CD4-positive, alpha-beta T cell treated with Interleukin-2 at 100 ng/mL for 4 hours (primary cell): Measurements from ENCODE around the gene HIVEP2.
A peak's percentile ranks its signal among the peaks of the same experiment; 100 is the strongest.

Source experiments
- DNase-seq: peaks from one replicate; pipeline ENCODE4 v3.0.0-alpha.2; 2020; ENCODE audit warnings: low spot score

Gene HIVEP2

GRCh38 chr6:142844065-142844755 is 100.8 kb downstream of the HIVEP2 start:
- no peak for DNase-seq

GRCh38 chr6:142843361-142843760 is 101.6 kb downstream of the HIVEP2 start:
- DNase-seq, result no peak

DNA sequence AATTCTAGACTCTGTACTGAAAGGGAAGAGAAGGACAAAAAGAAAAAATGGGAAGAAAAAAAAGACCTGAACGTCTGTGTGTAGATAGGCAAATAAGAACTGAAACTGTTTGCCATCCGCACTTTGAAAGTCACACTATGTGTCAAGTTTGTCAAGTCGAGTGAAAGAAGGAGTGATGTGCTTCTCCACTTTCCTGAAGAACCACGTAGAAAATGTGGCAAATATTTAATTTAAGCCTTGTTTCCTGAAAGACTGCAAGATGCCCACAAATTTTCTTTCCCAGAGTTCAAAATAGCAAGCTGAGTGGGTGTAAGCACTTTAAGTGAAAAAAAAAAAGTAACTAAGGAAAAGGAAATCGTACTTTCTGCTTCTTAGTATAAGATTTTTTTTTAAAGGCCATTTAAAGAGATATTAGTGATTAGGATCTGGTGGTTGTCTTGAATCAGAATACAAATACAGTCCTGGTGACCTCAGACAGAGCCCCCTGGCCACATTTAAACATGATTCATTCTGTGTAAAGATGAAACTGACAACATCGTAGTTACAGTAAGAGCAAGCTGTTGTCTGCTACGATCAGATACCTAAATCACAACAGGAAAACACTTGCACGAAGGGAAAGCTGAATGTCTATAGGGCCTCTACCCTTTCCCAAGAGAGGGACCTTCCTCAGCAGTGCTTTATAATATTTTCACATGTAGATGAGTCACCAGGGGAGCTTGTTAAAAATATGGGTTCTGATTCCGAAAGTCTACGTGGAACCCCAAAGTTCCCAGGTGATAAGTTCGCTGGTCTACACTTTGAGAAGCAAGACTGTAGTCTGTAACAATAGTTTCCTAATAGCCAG is 102.3 kb downstream of the HIVEP2 start:
- peak; percentile 88 for DNase-seq

GRCh38 chr6:142841915-142842314 is 103.1 kb downstream of the HIVEP2 start:
- DNase-seq, result no peak

DNA sequence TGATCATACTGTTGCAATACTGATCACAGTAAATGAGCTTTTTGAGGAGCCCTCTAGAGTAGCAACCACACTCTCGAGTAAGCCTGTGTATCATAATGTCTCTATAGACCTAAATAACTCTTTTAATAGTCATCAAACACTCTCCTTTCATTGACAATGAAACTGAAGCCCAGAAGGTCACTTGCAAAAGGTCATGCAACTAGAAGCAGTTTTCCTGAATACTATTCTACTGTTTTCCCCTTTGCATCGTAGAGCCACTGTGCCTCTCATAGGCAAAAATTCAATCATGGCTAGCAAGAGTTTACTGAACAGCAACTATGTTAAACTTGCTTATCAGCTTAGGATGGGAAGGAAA is 105.3 kb downstream of the HIVEP2 start:
- no peak for DNase-seq

DNA sequence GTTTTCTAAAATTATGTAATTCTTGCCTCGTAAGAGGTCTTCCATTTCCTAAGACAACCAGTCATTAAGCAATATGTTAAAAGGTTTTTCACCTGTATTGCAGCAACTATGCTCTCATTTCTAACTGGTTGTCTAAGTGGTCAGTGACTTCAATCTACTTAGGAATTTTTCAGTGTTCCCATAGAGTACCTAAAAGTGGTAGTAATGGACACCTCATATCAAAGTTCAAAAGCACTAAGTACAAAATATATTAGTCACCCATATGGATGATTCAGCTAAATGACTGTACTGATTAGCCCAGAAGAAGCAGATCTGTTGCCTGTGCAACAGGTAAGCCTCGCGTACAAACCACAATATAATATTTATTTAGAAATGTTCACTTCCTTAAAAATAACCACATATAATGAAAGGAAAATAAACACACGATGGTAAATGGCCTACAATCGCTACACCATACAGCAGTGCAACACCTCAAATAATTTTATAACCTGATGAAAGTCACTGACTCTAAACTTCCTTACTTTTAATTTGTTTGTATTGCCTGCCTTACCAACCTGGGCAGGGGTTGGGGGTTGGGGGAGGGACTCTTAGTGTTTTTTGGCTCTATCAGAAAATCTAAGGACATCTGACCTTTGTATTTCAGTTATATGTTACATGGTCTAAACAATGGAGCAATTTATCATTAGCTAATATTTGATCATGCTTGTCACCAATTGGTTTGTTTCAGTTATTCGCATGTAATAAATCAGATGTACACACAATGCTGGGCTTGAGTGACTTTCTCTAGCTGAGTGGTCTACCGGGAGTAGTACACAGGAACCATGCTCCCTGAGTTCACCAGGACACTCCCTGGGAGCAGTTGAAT is 105.9 kb downstream of the HIVEP2 start:
- peak; percentile 66 for DNase-seq

DNA sequence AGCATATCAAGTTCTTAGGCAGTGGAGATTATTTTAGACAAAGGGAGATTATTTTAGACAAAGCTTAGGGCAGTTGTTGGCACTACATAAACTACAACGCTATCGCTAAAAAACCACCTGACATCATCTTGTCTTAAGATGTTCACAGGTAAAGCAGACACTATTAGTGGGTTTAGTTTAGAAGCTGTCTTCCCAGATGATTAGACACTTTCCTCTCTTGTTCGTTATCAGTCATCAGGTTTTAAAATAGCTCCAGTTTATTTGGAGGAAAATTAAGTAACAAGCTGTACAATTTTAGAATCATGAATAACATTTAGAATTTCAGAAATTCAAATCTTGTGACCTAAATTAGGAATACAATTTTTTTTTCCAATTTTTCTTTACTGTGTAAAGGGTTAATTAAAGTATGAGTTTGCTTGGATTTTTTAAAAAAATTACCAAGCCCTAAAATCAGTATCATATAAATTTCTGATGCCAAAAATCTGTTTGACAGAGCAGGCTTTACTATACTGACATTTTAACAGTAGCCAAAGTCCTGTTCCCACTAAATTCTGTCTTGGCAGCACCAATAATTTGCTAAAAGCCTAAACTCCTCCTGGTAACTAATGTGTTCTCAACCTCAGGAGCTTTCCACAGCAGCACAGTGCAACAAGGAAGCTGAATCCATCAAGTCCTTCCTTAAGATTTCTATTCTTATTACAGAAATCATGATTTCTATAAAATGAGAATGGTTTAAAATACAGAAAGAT is 109.0 kb downstream of the HIVEP2 start:
- no peak for DNase-seq

- DNase-seq, result no peak
Measured at GRCh38 chr6:142834853-142835252, 110.1 kb downstream of the HIVEP2 start.

- no peak for DNase-seq
Measured at GRCh38 chr6:142833798-142834197, 111.2 kb downstream of the HIVEP2 start.

DNA sequence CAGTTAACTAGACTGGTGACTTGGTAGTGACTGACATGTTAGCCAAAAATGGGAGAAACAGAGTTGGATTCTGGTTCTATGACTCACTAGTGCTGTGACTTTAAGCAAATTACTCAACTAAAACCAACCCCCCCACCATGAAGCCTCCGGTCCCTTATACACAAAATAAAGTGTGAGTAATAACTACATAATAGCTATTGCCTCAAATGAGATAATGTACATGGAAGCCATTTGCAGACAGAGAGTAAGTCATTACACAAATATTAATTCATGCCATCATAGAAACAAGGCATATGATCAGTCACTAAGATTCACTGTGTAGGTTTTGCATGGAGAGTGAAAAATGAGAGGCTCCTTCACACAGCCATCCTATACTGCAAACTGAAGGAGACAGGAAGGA is 111.9 kb downstream of the HIVEP2 start:
- peak; percentile 66 for DNase-seq

GRCh38 chr6:142830807-142831206 is 114.2 kb downstream of the HIVEP2 start:
- DNase-seq, result no peak

GRCh38 chr6:142830116-142830710 is 114.8 kb downstream of the HIVEP2 start:
- no peak for DNase-seq

- no peak for DNase-seq
Measured at GRCh38 chr6:142829556-142829955, 115.4 kb downstream of the HIVEP2 start.

- no peak for DNase-seq
Measured at GRCh38 chr6:142827991-142828390, 117.0 kb downstream of the HIVEP2 start.

DNA sequence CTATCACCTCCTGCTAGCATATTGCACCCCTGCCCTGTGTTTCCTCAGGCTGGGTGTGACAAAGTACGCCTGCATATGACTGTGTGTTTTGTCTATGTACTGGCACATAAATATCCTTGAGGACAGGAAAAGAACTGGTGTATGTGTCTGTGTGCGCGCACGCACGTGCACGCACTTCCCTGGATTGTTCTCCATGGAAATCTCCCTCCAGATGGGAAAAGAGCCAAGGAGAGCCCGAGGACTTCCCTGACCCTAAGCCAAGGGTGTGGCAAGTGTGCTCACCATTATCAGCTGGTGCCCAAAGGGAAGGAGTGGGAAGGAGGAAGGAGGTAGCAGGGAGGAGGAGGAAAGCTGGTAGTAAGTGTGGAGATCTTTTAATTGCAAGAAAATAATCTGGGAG is 117.6 kb downstream of the HIVEP2 start:
- no peak for DNase-seq

- no peak for DNase-seq
Measured at GRCh38 chr6:142825760-142826159, 119.2 kb downstream of the HIVEP2 start.

DNA sequence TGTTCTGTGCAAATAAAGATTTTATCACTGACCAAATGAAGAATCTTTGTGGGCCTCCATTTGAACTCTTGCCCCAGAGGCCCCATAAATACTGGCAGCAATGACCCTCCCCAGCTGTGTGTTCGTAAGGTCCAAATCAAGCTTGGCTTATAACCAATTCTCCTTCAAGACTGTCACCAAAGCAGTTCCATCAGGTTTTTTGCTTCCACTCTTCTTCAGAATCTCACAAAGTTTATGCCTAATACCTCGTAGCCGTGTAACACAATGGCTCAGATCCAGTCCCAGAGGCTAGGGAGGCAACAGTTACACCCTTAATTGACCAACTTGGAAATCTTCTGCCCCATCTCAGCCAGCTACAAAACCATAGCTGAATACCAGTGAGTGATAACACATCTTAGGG is 120.5 kb downstream of the HIVEP2 start:
- no peak for DNase-seq

DNA sequence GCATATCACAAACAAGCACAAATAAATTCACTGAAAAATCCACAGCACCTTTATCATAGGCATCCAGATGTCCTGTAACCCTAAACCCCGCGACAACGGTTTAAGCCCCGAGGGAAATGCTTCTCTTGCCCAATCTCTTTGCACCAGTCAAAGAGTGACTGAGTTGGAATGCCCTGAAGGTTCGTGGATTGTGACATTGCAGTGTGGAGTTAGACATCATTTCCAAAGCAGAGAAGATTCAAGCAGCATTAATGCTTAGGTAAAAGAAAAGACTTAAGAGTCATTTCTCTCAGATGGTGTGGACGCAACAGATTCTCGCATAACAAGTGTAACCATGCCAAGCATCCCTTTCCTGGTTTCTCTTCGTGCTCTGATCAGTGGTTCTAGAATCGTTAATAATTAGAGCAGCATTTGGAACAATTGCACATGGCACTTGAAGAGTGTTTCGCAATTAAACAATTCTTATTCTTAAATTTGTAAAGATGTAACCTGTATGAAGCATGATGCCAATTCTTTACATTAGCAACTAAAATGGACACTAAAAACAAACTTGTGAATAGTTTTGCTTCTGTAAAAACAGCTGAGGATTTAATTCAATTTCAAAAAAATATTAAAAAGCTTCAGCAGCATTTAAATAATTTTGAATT is 121.6 kb downstream of the HIVEP2 start:
- DNase-seq, result no peak

GRCh38 chr6:142822842-142823241 is 122.1 kb downstream of the HIVEP2 start:
- no peak for DNase-seq

- peak; percentile 47 for DNase-seq
Measured at GRCh38 chr6:142822383-142822782, 122.6 kb downstream of the HIVEP2 start.

GRCh38 chr6:142821860-142822259 is 123.1 kb downstream of the HIVEP2 start:
- DNase-seq, result no peak
